Body of pancreas (tissue), 4 donors: Measurements from ENCODE around the gene DNAH6. TPM values are rescaled to one million over a fixed set of nuclear protein-coding genes. Genes with fewer than 3 reads are reported as not detected.

Source experiments
- ATAC-seq: fragments of 150-250 bp; one replicate; pipeline ENCODE4 v1.9.1; 2016
- DNase-seq, 4 donors: peaks; one replicate each; pipeline ENCODE4 v3.0.0-alpha.2; 2019
- H3K27ac ChIP-seq, 4 donors: fragments of 200-600 bp; sonication (generic); 1 replicate in 3 of 4; 2 replicates in 1 of 4; pipeline versions ENCODE4 v1.5.1 to v1.6.1; 2016 to 2019; ENCODE audit warnings: mild to moderate bottlenecking in 1 of 4, mixed read lengths in 1 of 4, moderate library complexity in 1 of 4
- H3K27me3 ChIP-seq, 2 donors: fragments of 200-600 bp; sonication (generic); one replicate each; pipeline ENCODE4 v1.6.0; 2016; ENCODE audit warnings: mild to moderate bottlenecking in 1 of 2
- H3K36me3 ChIP-seq, 2 donors: fragments of 200-600 bp; sonication (generic); replicated peaks in 1 of 2; 2 replicates each; pipeline ENCODE4 v1.5.1; 2016; ENCODE audit warnings: low read depth in 2 of 2; ENCODE audit not compliant: insufficient read depth in 1 of 2
- H3K4me1 ChIP-seq: fragments of 200-600 bp; sonication (generic); one replicate; pipeline ENCODE4 v1.6.0; 2016
- H3K4me3 ChIP-seq, 2 donors: fragments of 200-600 bp; sonication (generic); 1 replicate in 1 of 2; 2 replicates in 1 of 2; pipeline ENCODE4 v1.5.1; 2016 to 2019
- H3K9me3 ChIP-seq, 3 donors: fragments of 200-600 bp; sonication (generic); 1 replicate in 2 of 3; 2 replicates in 1 of 3; pipeline ENCODE4 v1.5.1; 2016
- POLR2A ChIP-seq, 3 donors: fragments of 450-650 bp; IDR thresholded peaks; one replicate each; pipeline ENCODE4 v1.6.1; 2016; ENCODE audit warnings: antibody characterized with exemption in 3 of 3, mild to moderate bottlenecking in 2 of 3
- WGBS, 2 donors: methylation state at CpG; one replicate each; pipeline ENCODE4 v1.1.5; 2017; 5-methylcytosine and 5-hydroxymethylcytosine counted together
- intact Hi-C: fragments of 100-400 bp; cut with DNase I; formaldehyde crosslinking; loops from one replicate; pipeline ENCODE4 v1.15.1; 2023
- total RNA-seq, 2 donors: library from RNA; depleted of rRNA; stranded (reverse); fragments of >200 nt; gene quantifications; one replicate each; pipeline ENCODE4 v1.1.0, GENCODE V29; 2016
- TF ChIP-seq, protein P1 (sequence below), 7 experiments: fragments of 450-650 bp in 4 of 7; fragments of 200-600 bp in 3 of 7; sonication (generic) in 3 of 7; IDR thresholded peaks; one replicate each; pipeline ENCODE4 v1.5.1; 2016 to 2019; ENCODE audit warnings: antibody characterized with exemption in 7 of 7

The DNAH6 gene
- total RNA-seq, 2 donors from 2014 or later = 1.3 to 2.6 TPM

DNA sequence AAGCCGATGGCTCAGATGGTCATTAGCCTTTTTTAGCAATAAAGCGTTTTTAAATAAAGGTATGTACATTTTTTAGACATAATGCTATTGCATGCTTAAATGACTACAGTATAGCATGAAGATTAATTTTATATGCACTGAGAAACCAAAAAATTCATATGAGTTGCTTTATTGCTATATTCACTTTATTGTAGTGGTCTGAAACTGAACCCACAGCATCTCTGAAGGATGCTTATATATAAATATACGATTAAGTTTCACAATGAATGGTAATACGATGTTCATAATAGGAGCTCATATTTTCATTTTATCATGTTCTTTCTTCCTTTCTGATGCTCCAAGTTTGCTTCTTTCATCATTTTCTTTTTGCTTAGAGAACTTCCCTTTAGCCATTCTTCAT, 132.8 kb downstream of the DNAH6 start:
- Histone ChIP-seq H3K4me1 (no peaks in the 10 kb centered on the region), H3K27me3 (no peaks in the 10 kb centered on the region), H3K4me3 (no peak overlapping the region), H3K36me3 (no peaks in the 10 kb centered on the region), H3K27ac (no peak overlapping the region), H3K9me3 (no peaks in the 10 kb centered on the region)
- intact Hi-C loops = no loop called here
- DNase-seq = no peak
- TF ChIP-seq POLR2A (IDR thresholded peaks at IDR 0.05) = no peak
- TF ChIP-seq, protein P1, sequence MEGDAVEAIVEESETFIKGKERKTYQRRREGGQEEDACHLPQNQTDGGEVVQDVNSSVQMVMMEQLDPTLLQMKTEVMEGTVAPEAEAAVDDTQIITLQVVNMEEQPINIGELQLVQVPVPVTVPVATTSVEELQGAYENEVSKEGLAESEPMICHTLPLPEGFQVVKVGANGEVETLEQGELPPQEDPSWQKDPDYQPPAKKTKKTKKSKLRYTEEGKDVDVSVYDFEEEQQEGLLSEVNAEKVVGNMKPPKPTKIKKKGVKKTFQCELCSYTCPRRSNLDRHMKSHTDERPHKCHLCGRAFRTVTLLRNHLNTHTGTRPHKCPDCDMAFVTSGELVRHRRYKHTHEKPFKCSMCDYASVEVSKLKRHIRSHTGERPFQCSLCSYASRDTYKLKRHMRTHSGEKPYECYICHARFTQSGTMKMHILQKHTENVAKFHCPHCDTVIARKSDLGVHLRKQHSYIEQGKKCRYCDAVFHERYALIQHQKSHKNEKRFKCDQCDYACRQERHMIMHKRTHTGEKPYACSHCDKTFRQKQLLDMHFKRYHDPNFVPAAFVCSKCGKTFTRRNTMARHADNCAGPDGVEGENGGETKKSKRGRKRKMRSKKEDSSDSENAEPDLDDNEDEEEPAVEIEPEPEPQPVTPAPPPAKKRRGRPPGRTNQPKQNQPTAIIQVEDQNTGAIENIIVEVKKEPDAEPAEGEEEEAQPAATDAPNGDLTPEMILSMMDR (IDR thresholded peaks at IDR 0.05) = no peak
- 82 to 83% methylated on average over 4 of the region's 4 CpGs for WGBS, 2 donors
- no peak for ATAC-seq

DNA sequence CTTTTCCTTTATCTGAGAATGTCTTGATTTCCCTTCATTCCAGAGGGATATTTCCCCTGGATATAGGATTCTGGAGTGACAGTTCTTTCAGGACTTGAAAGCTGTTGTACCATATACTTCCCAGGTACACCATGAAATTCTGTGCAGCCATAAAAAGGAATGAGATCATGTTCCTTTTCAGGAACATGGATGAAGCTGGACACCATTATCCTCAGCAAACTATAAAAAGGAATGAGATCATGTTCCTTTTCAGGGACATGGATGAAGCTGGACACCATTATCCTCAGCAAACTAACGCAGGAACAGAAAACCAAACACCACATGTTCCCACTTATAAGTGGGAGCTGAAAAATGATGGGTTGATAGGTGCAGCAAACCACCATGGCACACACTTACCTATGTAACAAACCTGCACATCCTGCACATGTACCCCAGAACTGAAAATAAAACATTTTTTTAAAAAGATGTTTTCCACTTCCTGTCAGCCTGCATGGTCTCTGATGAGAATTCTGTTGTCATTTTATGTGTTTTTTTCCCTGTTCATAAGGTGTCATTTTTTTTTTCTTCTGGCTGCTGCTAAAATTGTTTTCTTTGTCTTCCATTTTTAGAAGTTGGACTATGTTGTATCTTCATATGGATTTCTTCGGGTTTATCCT, 133.3 kb downstream of the DNAH6 start:
- Histone ChIP-seq H3K36me3 (no peaks in the 10 kb centered on the region), H3K4me3 (no peak overlapping the region), H3K27me3 (no peaks in the 10 kb centered on the region), H3K27ac (no peak overlapping the region), H3K9me3 (no peaks in the 10 kb centered on the region), H3K4me1 (no peaks in the 10 kb centered on the region)
- intact Hi-C loops = no loop called here
- TF ChIP-seq POLR2A (IDR thresholded peaks at IDR 0.05) = no peak
- TF ChIP-seq, protein P1 (IDR thresholded peaks at IDR 0.05) = no peak
- ATAC-seq (no peak), DNase-seq (no peak)
- WGBS, 2 donors = 70 to 73% methylated on average over 2 of the region's 2 CpGs

DNA sequence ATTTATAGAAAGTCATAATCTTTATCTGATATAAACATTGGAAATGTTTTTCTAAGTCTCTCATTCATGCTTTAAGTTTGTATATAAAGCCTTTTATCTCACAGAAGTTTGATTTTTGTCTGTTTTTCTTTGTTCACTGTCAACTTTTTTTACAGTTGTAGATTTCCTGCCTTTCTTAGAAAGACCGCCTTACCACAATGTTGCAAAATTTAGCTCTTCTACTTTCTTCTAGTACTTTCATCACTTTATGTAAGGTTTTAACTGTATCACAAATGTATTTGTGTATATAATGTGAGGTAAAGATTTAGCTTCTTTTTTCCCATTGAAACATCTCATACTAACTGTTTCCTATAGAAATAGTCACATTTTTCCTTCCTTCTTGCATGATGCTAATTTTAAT, 136.1 kb downstream of the DNAH6 start:
- 84 to 85% methylated on average over 1 of the region's 1 CpG for WGBS, 2 donors
- H3K9me3 ChIP-seq = no peaks in the 10 kb centered on the region
- H3K27ac ChIP-seq = no peak overlapping the region
- no peak for ATAC-seq
- H3K4me3 ChIP-seq = no peak overlapping the region
- intact Hi-C loops = no loop called here
- no peaks in the 10 kb centered on the region for H3K4me1 ChIP-seq
- no peaks in the 10 kb centered on the region for H3K36me3 ChIP-seq
- TF ChIP-seq POLR2A (IDR thresholded peaks at IDR 0.05) = no peak
- TF ChIP-seq, protein P1 (IDR thresholded peaks at IDR 0.05) = no peak
- no peaks in the 10 kb centered on the region for H3K27me3 ChIP-seq
- DNase-seq = no peak

DNA sequence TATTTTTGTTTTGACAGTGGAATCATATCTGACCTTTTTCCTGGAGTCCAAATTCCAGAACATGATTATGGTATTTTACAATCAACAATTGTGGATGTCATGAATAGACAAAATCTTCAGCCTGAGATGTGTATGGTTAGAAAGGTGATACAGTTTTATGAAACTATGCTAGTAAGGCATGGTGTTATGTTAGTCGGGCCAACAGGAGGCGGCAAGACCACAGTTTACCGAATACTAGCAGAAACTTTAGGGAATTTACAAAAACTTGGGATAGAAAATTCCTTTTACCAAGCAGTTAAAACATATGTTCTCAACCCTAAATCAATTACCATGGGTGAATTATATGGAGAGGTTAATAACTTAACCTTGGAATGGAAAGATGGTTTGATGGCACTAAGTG, 137.0 kb downstream of the DNAH6 start:
- intact Hi-C loops = no loop called here
- Histone ChIP-seq H3K9me3 (no peaks in the 10 kb centered on the region), H3K36me3 (no peaks in the 10 kb centered on the region), H3K27me3 (no peaks in the 10 kb centered on the region), H3K4me3 (no peak overlapping the region), H3K27ac (no peak overlapping the region), H3K4me1 (no peaks in the 10 kb centered on the region)
- WGBS, 2 donors = 93 to 94% methylated on average over 3 of the region's 3 CpGs
- DNase-seq (no peak), ATAC-seq (no peak)
- TF ChIP-seq POLR2A (IDR thresholded peaks at IDR 0.05) = no peak
- TF ChIP-seq, protein P1 (IDR thresholded peaks at IDR 0.05) = no peak

DNA sequence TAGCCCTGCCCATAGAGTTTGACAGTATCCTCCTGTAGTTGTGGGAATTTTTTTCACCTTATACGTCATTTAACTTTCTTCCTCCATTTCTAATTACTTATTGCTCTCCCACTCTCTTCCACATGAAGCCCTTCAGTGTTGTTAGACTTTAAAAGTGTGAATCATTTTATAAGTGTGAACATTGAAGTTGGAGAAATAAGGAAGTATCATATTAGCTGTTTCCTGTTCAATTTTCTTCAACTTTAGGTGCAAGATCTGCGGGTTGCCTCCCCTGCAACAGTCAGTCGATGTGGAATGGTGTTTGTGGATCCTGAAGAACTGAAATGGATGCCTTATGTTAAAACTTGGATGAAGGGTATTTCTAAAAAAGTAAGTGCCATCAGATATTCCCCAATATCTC, 138.1 kb downstream of the DNAH6 start:
- no peak for ATAC-seq
- H3K4me3 ChIP-seq = no peak overlapping the region
- H3K27ac ChIP-seq = no peak overlapping the region
- intact Hi-C loops = no loop called here
- TF ChIP-seq, protein P1 (IDR thresholded peaks at IDR 0.05) = no peak
- TF ChIP-seq POLR2A (IDR thresholded peaks at IDR 0.05) = no peak
- WGBS, 2 donors = 72 to 84% methylated on average over 3 of the region's 3 CpGs
- no peaks in the 10 kb centered on the region for H3K9me3 ChIP-seq
- H3K36me3 ChIP-seq = no peaks in the 10 kb centered on the region
- H3K27me3 ChIP-seq = no peaks in the 10 kb centered on the region
- DNase-seq = no peak
- no peaks in the 10 kb centered on the region for H3K4me1 ChIP-seq
